GM19397 (cell line): ENCODE data around the gene ZNRF4.
"Not testable (repeated sequence)": the region's sequence is repeated elsewhere in the genome, so short reads cannot be mapped to it uniquely, and the experiment has no call there.

Experiments
- ATAC-seq: cut with Tn5 transposase; IDR thresholded peaks from one replicate; pipeline ENCODE4 v1.9.1; 2021; ENCODE audit warnings: mild to moderate bottlenecking, moderate library complexity; ENCODE audit not compliant: unreplicated experiment

The ZNRF4 gene, protein sequence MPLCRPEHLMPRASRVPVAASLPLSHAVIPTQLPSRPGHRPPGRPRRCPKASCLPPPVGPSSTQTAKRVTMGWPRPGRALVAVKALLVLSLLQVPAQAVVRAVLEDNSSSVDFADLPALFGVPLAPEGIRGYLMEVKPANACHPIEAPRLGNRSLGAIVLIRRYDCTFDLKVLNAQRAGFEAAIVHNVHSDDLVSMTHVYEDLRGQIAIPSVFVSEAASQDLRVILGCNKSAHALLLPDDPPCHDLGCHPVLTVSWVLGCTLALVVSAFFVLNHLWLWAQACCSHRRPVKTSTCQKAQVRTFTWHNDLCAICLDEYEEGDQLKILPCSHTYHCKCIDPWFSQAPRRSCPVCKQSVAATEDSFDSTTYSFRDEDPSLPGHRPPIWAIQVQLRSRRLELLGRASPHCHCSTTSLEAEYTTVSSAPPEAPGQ

DNA sequence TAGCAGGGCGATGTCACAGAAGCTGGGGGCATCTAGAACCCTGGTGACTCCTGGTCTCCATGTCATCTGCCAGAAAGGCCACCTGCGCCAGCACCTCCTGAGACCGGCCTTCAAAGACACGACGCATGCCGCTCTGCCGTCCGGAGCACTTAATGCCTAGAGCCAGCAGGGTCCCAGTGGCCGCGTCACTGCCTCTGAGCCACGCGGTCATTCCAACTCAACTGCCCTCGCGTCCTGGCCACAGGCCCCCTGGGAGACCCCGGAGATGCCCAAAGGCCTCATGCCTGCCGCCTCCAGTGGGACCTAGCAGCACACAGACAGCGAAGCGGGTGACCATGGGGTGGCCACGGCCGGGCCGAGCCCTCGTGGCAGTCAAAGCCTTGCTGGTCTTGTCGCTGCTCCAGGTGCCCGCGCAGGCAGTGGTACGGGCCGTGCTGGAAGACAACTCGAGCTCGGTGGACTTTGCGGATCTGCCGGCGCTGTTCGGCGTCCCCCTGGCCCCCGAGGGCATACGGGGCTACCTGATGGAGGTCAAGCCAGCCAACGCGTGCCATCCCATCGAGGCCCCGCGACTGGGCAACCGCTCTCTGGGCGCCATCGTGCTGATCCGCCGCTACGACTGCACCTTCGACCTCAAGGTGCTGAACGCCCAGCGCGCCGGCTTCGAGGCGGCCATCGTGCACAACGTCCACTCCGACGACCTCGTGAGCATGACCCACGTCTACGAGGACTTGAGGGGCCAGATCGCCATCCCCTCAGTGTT lies at the start of gene ZNRF4:
ZNRF4 (plus strand) TSS at position 51 of the 763 bp plus-strand sequence; CDS start at position 126, 75 bp downstream.
- no peak for ATAC-seq

GRCh38 chr19:5406198-5406597 lies 49.0 kb upstream of the ZNRF4 start:
- ATAC-seq: not testable (repeated sequence)

DNA sequence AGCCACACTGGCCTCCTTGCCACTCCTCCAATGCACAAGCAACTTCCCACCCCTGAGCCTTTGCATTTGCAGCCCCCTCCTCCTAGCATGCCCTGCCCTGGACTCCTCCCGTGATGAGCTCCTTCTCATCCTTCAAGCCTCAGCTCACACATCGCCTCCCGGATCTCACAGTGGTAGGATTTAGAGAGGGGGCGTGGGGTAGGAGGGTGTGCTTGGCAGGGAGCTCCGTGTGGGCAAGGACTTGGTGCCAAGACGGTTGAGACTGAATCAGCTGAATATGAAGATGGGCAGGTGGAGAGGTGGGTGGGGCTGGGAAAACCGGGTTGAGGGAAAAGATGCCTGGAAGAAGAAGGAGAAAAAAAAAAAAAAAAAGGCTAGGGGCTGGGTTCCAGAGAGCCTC lies 48.4 kb upstream of the ZNRF4 start:
- no peak for ATAC-seq

GRCh38 chr19:5407356-5407755 lies 47.9 kb upstream of the ZNRF4 start:
- ATAC-seq: no peak

GRCh38 chr19:5417495-5418436 lies 37.5 kb upstream of the ZNRF4 start:
- ATAC-seq: no peak

DNA sequence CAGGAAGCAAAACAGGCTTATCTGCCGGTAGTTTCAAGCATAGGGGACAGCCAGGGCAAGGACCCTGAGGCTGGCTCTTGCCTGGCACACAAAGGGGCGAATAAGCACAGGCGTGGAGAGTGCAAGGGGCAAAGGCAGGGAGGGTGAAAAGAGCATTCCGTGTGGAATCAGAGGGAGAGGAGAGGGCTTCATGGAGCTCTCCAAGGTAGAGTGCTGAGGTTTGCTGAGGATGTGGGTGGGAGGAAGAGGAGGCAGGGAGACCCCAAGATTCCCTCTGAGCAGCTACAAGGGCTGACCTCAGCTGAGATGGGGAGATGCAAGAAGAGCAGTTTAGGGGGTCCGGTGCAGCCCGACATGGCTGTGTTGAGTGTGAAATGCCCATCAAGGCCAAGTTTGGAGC lies 36.5 kb upstream of the ZNRF4 start:
- ATAC-seq: no peak

GRCh38 chr19:5420953-5421352 lies 34.3 kb upstream of the ZNRF4 start:
- ATAC-seq: no peak

- ATAC-seq: no peak
Observed at GRCh38 chr19:5423567-5424125, 31.6 kb upstream of the ZNRF4 start.

GRCh38 chr19:5424192-5424973 lies 30.8 kb upstream of the ZNRF4 start:
- no peak for ATAC-seq

DNA sequence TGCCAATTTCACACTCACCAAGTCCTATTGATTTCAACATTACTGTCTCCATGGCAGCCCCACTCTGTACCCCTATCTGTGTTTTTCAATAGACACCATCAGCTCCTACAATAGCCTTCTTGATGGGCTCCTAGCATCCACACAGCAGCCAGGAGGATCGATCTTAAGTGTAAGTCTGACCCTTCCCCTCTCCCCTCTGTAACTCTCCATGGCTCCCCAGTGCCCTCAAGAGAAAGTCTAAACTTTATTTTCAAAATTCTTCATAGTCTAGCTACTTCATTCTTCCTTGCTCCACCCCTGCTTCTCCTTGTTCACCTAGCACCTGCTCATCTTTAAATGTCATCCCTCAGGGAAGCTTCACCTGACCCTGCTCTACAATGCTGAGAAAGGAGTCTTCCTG lies 30.0 kb upstream of the ZNRF4 start:
- ATAC-seq: no peak

GRCh38 chr19:5430237-5430636 lies 25.0 kb upstream of the ZNRF4 start:
- ATAC-seq: no peak

- no peak for ATAC-seq
Observed at GRCh38 chr19:5432687-5433086, 22.5 kb upstream of the ZNRF4 start.

GRCh38 chr19:5434351-5434917 lies 20.8 kb upstream of the ZNRF4 start:
- ATAC-seq: no peak

- no peak for ATAC-seq
Observed at GRCh38 chr19:5434970-5435641, 20.1 kb upstream of the ZNRF4 start.

GRCh38 chr19:5435642-5436017 lies 19.6 kb upstream of the ZNRF4 start:
- ATAC-seq: no peak

- no peak for ATAC-seq
Observed at GRCh38 chr19:5436106-5436947, 18.9 kb upstream of the ZNRF4 start.

DNA sequence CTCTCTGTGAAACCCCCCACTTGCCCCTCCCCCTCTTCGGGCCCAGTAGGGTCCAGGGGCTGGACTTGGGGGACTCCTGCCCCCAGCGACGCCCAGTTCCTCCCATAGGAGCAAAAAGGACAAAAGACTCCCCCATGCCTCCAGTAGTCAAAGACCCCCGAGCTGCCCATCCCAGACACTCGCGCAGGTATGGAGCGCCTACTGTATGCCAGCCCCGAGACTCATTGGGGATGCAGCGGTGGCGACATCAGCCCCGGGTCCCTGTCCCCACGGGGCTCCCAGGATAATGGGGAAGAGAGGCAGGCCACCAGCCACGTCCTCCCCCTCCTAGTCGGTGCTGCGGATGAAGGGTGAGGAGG lies 18.3 kb upstream of the ZNRF4 start:
- ATAC-seq: no peak

DNA sequence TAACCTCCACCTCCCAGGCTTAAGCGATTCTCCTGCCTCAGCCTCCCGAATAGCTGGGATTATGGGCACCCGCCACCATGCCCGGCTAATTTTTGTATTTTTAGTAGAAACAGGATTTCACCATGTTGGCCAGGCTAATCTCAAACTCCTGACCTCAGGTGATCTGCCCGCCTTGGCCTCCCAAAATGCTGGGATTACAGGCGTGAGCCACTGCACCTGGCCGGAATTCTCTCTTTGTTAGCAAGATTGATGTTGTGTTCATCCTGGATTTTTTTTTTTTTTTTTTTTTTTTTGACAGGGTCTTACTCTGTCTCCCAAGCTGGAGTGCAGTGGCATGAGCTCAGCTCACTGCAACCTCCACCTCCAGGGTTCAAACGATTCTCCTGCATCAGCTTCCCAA lies 16.5 kb upstream of the ZNRF4 start:
- ATAC-seq: not testable (repeated sequence)
